Measurements from ENCODE around the gene TBX15.

TBX15 gene

DNA sequence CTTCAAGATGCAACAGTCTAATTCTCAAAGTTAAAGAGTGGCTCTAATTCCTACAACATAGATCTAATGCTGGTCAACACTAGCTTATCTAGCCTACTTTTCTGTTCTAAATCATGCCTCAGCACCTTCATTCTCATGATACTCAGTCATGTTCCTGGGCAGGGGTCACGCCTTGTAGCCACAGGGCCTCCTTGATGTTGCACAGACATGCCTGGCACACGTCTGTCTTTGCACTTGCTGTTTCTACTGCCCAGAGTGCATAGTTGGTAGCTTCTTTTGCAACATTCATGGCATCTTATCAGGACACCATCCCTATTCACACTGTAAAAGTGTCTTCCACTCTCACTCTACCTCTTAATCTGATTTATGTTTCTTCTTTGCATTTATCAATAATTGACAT is 76.6 kb downstream of the TBX15 start:
- no peaks in the 10 kb centered on the region for H3K79me2 ChIP-seq (ENCODE audit: low read length)
- no peak for TF ChIP-seq EZH2phosphoT487 (IDR thresholded peaks at IDR 0.05; ENCODE audit: low read length)
- no peak for TF ChIP-seq EZH2 (optimal IDR thresholded peaks at IDR 0.05; ENCODE audit: low read depth, low read length)
- TF ChIP-seq, protein P1, sequence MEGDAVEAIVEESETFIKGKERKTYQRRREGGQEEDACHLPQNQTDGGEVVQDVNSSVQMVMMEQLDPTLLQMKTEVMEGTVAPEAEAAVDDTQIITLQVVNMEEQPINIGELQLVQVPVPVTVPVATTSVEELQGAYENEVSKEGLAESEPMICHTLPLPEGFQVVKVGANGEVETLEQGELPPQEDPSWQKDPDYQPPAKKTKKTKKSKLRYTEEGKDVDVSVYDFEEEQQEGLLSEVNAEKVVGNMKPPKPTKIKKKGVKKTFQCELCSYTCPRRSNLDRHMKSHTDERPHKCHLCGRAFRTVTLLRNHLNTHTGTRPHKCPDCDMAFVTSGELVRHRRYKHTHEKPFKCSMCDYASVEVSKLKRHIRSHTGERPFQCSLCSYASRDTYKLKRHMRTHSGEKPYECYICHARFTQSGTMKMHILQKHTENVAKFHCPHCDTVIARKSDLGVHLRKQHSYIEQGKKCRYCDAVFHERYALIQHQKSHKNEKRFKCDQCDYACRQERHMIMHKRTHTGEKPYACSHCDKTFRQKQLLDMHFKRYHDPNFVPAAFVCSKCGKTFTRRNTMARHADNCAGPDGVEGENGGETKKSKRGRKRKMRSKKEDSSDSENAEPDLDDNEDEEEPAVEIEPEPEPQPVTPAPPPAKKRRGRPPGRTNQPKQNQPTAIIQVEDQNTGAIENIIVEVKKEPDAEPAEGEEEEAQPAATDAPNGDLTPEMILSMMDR (IDR thresholded peaks at IDR 0.05; ENCODE audit: low read length) = no peak
- no peaks in the 10 kb centered on the region for H3F3A ChIP-seq (ENCODE audit: insufficient read depth, low read length)
- no peak overlapping the region for H3K9ac ChIP-seq (ENCODE audit: low read length)
- H2AFZ ChIP-seq (ENCODE audit: low read length) = no peak overlapping the region
- H3K4me1 ChIP-seq (ENCODE audit: low read length) = no peaks in the 10 kb centered on the region
- no peaks in the 10 kb centered on the region for H4K20me1 ChIP-seq (ENCODE audit: insufficient read depth, low read length)
- H3K4me3 ChIP-seq (ENCODE audit: low read length) = no peak overlapping the region
- H3K4me2 ChIP-seq (ENCODE audit: low read depth, low read length) = no peak overlapping the region
- no peak for DNase-seq
- H3K27ac ChIP-seq (ENCODE audit: low read length) = no peak overlapping the region
- H3K9me2 ChIP-seq (replicated peaks; ENCODE audit: insufficient read depth, low read length) = no peaks in the 10 kb centered on the region
- H3K9me3 ChIP-seq (replicated peaks; ENCODE audit: insufficient read depth, low read length) = no peaks in the 10 kb centered on the region
- H3K27me3 ChIP-seq (replicated peaks; ENCODE audit: insufficient read depth, low read length) = no peaks in the 10 kb centered on the region
- no peaks in the 10 kb centered on the region for H3K36me3 ChIP-seq (replicated peaks; ENCODE audit: insufficient read depth, low read length)

DNA sequence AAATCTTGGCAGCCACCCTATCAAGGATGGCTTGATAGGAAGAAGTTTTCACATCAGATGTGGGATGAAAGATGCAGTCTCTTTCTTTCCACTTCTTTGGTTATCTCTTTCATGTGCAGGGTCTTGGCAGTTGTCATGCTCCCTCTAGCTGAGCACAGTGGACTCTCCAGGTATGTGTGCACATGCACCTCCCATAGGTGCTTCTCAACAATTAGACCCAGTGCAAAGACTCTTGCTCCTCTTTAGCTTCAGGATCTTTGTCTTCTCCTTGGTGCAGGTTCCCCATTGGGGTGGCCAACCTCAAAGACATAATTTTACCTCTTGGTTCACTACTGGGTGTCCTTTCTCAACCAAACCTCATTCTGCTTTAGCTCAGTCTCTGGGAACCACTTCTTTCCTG is 80.7 kb downstream of the TBX15 start:
- no peaks in the 10 kb centered on the region for H3F3A ChIP-seq (ENCODE audit: insufficient read depth, low read length)
- DNase-seq = no peak
- H3K9ac ChIP-seq (ENCODE audit: low read length) = no peak overlapping the region
- H4K20me1 ChIP-seq (ENCODE audit: insufficient read depth, low read length) = no peaks in the 10 kb centered on the region
- H3K27ac ChIP-seq (ENCODE audit: low read length) = no peak overlapping the region
- H3K9me3 ChIP-seq (replicated peaks; ENCODE audit: insufficient read depth, low read length) = no peaks in the 10 kb centered on the region
- H3K79me2 ChIP-seq (ENCODE audit: low read length) = no peaks in the 10 kb centered on the region
- H3K9me2 ChIP-seq (replicated peaks; ENCODE audit: insufficient read depth, low read length) = no peaks in the 10 kb centered on the region
- H3K36me3 ChIP-seq (replicated peaks; ENCODE audit: insufficient read depth, low read length) = no peaks in the 10 kb centered on the region
- H3K4me2 ChIP-seq (ENCODE audit: low read depth, low read length) = no peak overlapping the region
- TF ChIP-seq, protein P1 (IDR thresholded peaks at IDR 0.05; ENCODE audit: low read length) = no peak
- TF ChIP-seq EZH2 (optimal IDR thresholded peaks at IDR 0.05; ENCODE audit: low read depth, low read length) (no peak), EZH2phosphoT487 (IDR thresholded peaks at IDR 0.05; ENCODE audit: low read length) (no peak)
- no peak overlapping the region for H2AFZ ChIP-seq (ENCODE audit: low read length)
- H3K4me3 ChIP-seq (ENCODE audit: low read length) = no peak overlapping the region
- no peaks in the 10 kb centered on the region for H3K4me1 ChIP-seq (ENCODE audit: low read length)
- no peaks in the 10 kb centered on the region for H3K27me3 ChIP-seq (replicated peaks; ENCODE audit: insufficient read depth, low read length)

DNA sequence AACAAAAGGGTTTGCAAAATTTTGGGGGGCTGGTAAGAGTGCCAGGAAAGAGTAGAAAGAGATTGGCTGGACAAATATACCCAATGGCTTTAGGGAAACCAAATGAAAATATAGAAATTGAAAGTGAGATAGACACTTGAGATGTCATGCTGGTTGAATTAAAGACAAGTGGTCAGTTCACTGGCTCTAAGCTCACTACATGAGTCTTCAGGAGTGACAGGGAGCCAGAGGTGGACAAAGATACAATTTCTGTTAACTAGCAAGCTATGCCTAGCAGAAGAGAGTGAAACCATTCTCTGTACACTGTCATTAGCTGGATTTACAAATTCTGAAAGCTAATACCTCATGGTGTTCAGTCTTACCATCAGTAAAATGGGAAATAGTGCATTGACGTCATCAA is 82.5 kb downstream of the TBX15 start:
- TF ChIP-seq EZH2phosphoT487 (IDR thresholded peaks at IDR 0.05; ENCODE audit: low read length) (no peak), EZH2 (optimal IDR thresholded peaks at IDR 0.05; ENCODE audit: low read depth, low read length) (no peak)
- TF ChIP-seq, protein P1 (IDR thresholded peaks at IDR 0.05; ENCODE audit: low read length) = no peak
- no peaks in the 10 kb centered on the region for H3K9me3 ChIP-seq (replicated peaks; ENCODE audit: insufficient read depth, low read length)
- H4K20me1 ChIP-seq (ENCODE audit: insufficient read depth, low read length) = no peaks in the 10 kb centered on the region
- H3K9ac ChIP-seq (ENCODE audit: low read length) = no peak overlapping the region
- H3F3A ChIP-seq (ENCODE audit: insufficient read depth, low read length) = no peaks in the 10 kb centered on the region
- DNase-seq = no peak
- no peak overlapping the region for H3K4me3 ChIP-seq (ENCODE audit: low read length)
- H3K9me2 ChIP-seq (replicated peaks; ENCODE audit: insufficient read depth, low read length) = no peaks in the 10 kb centered on the region
- H3K4me2 ChIP-seq (ENCODE audit: low read depth, low read length) = no peak overlapping the region
- no peaks in the 10 kb centered on the region for H3K79me2 ChIP-seq (ENCODE audit: low read length)
- no peaks in the 10 kb centered on the region for H3K36me3 ChIP-seq (replicated peaks; ENCODE audit: insufficient read depth, low read length)
- no peaks in the 10 kb centered on the region for H3K27me3 ChIP-seq (replicated peaks; ENCODE audit: insufficient read depth, low read length)
- H2AFZ ChIP-seq (ENCODE audit: low read length) = no peak overlapping the region
- H3K4me1 ChIP-seq (ENCODE audit: low read length) = no peaks in the 10 kb centered on the region
- no peak overlapping the region for H3K27ac ChIP-seq (ENCODE audit: low read length)
